ENCODE measurements around the gene C19orf38. TPM values are rescaled to one million over a fixed set of nuclear protein-coding genes. Genes with fewer than 3 reads are reported as not detected.

Gene C19orf38
- total and polyA plus RNA-seq, 9 of the 15 experiments (the other 6 are each of a cell fraction or from before 2014, with no cell fraction given): 0.14 to 0.18 TPM; not detected in 7

- TF ChIP-seq ETS1 (conservative IDR thresholded peaks at IDR 0.05; ENCODE audit: control insufficient read depth, low read depth, low read length) (no peak), OTX1 (CRISPR knock-in tag; IDR thresholded peaks at IDR 0.05) (peak; percentile 31; the same call in 1 of the 2 replicates), ARID1B (IDR thresholded peaks at IDR 0.05) (0 out of 2 replicates have a peak, but pooled peaks have one; percentile 9), HCFC1 (IDR thresholded peaks at IDR 0.05; ENCODE audit: low read depth, low read length) (0 out of 2 replicates have a peak, but pooled peaks have one; percentile 29), HLTF (IDR thresholded peaks at IDR 0.05) (0 out of 2 replicates have a peak, but pooled peaks have one; percentile 12), MAZ (CRISPR knock-in tag; conservative IDR thresholded peaks at IDR 0.05 in 1 of 2, IDR thresholded peaks at IDR 0.05 in 1 of 2) (peak; percentile 40 to 62; a peak in 1 of 4 replicates), NFATC3 (IDR thresholded peaks at IDR 0.05) (peak; percentile 25; the same call in 1 of the 2 replicates), TBL1XR1 (IDR thresholded peaks at IDR 0.05; ENCODE audit: low read length in 2 of 2) (0 out of 4 replicates have a peak, but pooled peaks of 1 of the 2 experiments have one; percentile 26), ZNF586 (CRISPR knock-in tag; conservative IDR thresholded peaks at IDR 0.05) (no peak), YY1 (IDR thresholded peaks at IDR 0.05; ENCODE audit: borderline replicate concordance in 1 of 3, control insufficient read depth in 1 of 3, extremely low read depth in 1 of 3, insufficient read depth in 3 of 3, insufficient read length in 1 of 3, insufficient replicate concordance in 2 of 3, low read depth in 1 of 3, low read length in 2 of 3) (peak in 1 of 3 experiments; percentile 17), KAT7 (CRISPR knock-in tag; IDR thresholded peaks at IDR 0.05; ENCODE audit: borderline replicate concordance) (0 out of 2 replicates have a peak, but pooled peaks have one; percentile 46), ZBTB7A (IDR thresholded peaks at IDR 0.05; ENCODE audit: borderline replicate concordance, control insufficient read depth, low read depth, low read length) (0 out of 2 replicates have a peak, but pooled peaks have one; percentile 20), TOE1 (IDR thresholded peaks at IDR 0.05; ENCODE audit: borderline replicate concordance) (0 out of 2 replicates have a peak, but pooled peaks have one; percentile 14), TOE1 (CRISPR knock-in tag; IDR thresholded peaks at IDR 0.05; ENCODE audit: borderline replicate concordance, low read depth) (no peak), SRF (CRISPR knock-in tag; IDR thresholded peaks at IDR 0.05) (peak in 1 of 2 experiments; percentile 43; a peak in 1 of 4 replicates), TEAD4 (IDR thresholded peaks at IDR 0.05; ENCODE audit: low read length) (0 out of 2 replicates have a peak, but pooled peaks have one; percentile 14), TEAD4 (CRISPR knock-in tag; IDR thresholded peaks at IDR 0.05; ENCODE audit: borderline replicate concordance) (no peak), ATF7 (IDR thresholded peaks at IDR 0.05) (peak; percentile 28; the same call in 1 of the 2 replicates), RBFOX2 (IDR thresholded peaks at IDR 0.05; ENCODE audit: low read depth, low read length) (0 out of 2 replicates have a peak, but pooled peaks have one; percentile 33), RUNX1 (IDR thresholded peaks at IDR 0.05; ENCODE audit: low read depth) (no peak), HDGF (IDR thresholded peaks at IDR 0.05) (peak; percentile 65; the same call in 1 of the 2 replicates), ELK3 (CRISPR knock-in tag; IDR thresholded peaks at IDR 0.05) (no peak), CREB1 (IDR thresholded peaks at IDR 0.05) (no peak), CREB1 (CRISPR knock-in tag; IDR thresholded peaks at IDR 0.05) (0 out of 2 replicates have a peak, but pooled peaks have one; percentile 23), ZNF224 (CRISPR knock-in tag; IDR thresholded peaks at IDR 0.05) (no peak)
- TF ChIP-seq, protein P1, sequence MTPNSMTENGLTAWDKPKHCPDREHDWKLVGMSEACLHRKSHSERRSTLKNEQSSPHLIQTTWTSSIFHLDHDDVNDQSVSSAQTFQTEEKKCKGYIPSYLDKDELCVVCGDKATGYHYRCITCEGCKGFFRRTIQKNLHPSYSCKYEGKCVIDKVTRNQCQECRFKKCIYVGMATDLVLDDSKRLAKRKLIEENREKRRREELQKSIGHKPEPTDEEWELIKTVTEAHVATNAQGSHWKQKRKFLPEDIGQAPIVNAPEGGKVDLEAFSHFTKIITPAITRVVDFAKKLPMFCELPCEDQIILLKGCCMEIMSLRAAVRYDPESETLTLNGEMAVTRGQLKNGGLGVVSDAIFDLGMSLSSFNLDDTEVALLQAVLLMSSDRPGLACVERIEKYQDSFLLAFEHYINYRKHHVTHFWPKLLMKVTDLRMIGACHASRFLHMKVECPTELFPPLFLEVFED (CRISPR knock-in tag; conservative IDR thresholded peaks at IDR 0.05): 0 out of 2 replicates have a peak, but pooled peaks have one; percentile 72
Measured at GRCh38 chr19:10864538-10864899, 16.3 kb downstream of the C19orf38 start (continued).

All from K562 (cell line).